ENCODE data around the gene C5AR1.

- TF ChIP-seq EZH2 (IDR thresholded peaks at IDR 0.05; ENCODE audit: insufficient read depth, poor library complexity, severe bottlenecking) (no peak), EZH2phosphoT487 (IDR thresholded peaks at IDR 0.05; ENCODE audit: insufficient read depth, low read depth) (no peak)
Measured at GRCh38 chr19:47339196-47339880, 29.7 kb downstream of the C5AR1 start.
